Activated CD8-positive, alpha-beta memory T cell treated with anti-CD3 and anti-CD28 coated beads, Interleukin-2, amount 50 U/mL, for 48 hours (primary cell): ENCODE results near the gene ABHD15.

ENCODE experiments used
- DNase-seq: peaks from one replicate; pipeline ENCODE4 v3.0.0-alpha.2; 2020

ABHD15 gene

GRCh38 chr17:29581583-29582253 is 14.9 kb upstream of the ABHD15 start:
- DNase-seq, result no peak

GRCh38 chr17:29579866-29580771 is 13.3 kb upstream of the ABHD15 start:
- DNase-seq, result peak; percentile 92

- DNase-seq, result no peak
Observed at GRCh38 chr17:29578626-29579485, 12.0 kb upstream of the ABHD15 start.

- no peak for DNase-seq
Observed at GRCh38 chr17:29577385-29578211, 10.8 kb upstream of the ABHD15 start.

GRCh38 chr17:29577001-29577370 is 10.1 kb upstream of the ABHD15 start:
- no peak for DNase-seq

- DNase-seq, result no peak
Observed at GRCh38 chr17:29576214-29577000, 9.6 kb upstream of the ABHD15 start.

GRCh38 chr17:29575511-29576213 is 8.8 kb upstream of the ABHD15 start:
- no peak for DNase-seq

GRCh38 chr17:29574732-29575510 is 8.1 kb upstream of the ABHD15 start:
- no peak for DNase-seq

- no peak for DNase-seq
Observed at GRCh38 chr17:29573871-29574731, 7.3 kb upstream of the ABHD15 start.

GRCh38 chr17:29573558-29573869 is 6.7 kb upstream of the ABHD15 start:
- DNase-seq, result no peak

- peak; percentile 84 for DNase-seq
Observed at GRCh38 chr17:29572691-29573557, 6.1 kb upstream of the ABHD15 start.

GRCh38 chr17:29571883-29572681 is 5.2 kb upstream of the ABHD15 start:
- DNase-seq, result no peak

- no peak for DNase-seq
Observed at GRCh38 chr17:29571486-29571882, 4.6 kb upstream of the ABHD15 start.

- DNase-seq, result peak; percentile 40
Observed at GRCh38 chr17:29570521-29570920, 3.7 kb upstream of the ABHD15 start.

GRCh38 chr17:29569245-29569950 is 2.6 kb upstream of the ABHD15 start:
- no peak for DNase-seq
